NCI-H748 treated with DMSO at 0.1 percent for 48 hours (cell line): ENCODE data around the gene PTPRG.

Experiments
- DNase-seq: peaks from one replicate; lab custom pipeline; 2025; lab: John Stamatoyannopoulos, UW

Gene PTPRG

DNA sequence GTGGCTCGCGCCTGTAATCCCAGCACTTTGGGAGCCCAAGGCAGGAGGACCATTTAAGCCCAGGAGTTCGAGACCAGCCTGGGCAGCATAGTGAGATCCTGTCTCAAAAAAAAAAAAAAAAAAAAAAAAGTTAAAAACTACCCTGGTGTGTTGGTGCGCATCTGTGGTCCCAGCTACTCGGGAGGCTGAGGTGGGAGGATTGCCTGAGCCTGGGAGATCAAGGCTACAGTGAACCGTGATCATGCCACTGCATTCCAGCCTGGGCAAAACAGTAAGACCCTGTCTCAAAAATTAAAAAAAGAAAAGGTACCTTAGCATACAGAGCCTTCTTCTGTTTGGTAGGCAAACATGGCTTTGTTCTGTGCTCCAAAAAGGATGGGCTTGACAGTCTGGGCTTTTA, 57.5 kb downstream of the PTPRG start:
- DNase-seq = no peak

DNA sequence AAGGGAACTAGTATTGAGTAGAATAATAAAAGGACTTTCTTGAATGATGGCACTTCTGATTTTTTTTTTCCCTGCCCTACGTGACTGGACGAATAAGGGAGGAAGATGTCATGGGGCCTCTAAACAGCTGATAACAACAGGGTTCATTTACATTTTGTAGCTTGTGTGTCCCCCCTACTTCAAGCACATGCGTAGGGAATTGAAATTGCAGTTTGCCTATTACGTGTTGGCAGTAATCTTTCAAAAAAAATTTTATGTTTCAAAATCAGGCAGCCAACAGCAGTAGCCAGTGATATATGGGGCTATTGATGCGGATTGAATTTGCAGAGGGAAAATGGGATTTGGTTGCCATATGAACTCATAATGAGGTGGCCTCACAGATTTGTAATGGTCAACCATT, 58.7 kb downstream of the PTPRG start:
- no peak for DNase-seq

DNA sequence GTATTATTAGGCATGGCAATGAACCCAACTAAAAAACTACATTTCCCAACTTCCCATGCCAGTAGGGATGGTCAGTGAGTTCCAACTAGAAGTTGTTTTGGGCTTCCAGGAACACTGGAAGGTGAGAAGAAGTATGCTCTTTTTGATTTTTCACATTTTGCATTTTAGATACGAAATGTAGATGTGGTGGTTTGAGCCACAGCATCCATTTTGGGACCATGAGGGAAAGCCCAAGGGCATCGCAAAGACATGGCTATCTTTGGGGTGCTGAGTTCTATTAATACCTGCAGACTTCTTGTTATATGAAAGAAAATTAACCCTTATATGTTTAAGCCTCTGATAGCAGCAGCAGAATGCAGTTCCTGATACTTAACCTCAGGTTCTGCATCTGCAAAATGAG, 62.9 kb downstream of the PTPRG start:
- no peak for DNase-seq

DNA sequence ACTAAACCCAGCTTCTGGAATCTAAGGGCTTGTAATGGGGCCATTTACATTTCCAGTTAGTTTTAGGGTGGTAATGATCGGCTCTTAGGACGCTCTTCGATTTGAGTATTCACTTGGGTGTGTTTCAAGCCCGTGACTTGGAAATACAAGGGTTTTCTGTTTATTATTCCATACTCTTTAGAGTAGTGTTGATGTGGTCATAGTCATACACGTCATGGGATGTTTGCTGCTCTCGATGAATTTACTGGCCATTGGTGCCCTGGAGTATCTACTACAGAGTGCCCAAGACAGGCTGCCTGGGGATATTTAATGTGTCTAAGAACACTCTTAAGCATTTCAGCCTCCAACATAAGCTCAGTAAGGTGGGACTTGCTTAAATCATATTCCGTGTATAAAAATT, 64.1 kb downstream of the PTPRG start:
- no peak for DNase-seq

DNA sequence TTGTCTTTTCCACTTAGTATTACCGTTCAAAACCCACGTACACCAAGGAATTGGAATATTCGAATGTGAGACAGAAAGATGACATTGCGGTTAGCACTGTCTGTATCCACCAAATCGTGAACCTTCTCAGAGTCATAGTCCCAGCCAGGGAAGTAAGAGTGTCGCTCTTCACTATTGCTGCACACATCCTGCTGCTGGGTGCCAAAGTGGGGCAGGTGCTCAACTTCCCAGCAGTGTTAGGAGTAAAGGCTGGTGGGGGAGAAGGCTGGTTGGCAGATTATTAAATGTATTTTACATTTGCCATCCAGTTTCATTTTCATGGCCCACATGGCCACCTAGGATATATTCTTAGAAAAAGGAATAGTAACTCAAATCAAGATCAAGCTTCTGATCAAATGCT, 65.1 kb downstream of the PTPRG start:
- no peak for DNase-seq

- no peak for DNase-seq
Observed at GRCh38 chr3:61627768-61628185, 66.4 kb downstream of the PTPRG start.

GRCh38 chr3:61628636-61629035, 67.3 kb downstream of the PTPRG start:
- no peak for DNase-seq

DNA sequence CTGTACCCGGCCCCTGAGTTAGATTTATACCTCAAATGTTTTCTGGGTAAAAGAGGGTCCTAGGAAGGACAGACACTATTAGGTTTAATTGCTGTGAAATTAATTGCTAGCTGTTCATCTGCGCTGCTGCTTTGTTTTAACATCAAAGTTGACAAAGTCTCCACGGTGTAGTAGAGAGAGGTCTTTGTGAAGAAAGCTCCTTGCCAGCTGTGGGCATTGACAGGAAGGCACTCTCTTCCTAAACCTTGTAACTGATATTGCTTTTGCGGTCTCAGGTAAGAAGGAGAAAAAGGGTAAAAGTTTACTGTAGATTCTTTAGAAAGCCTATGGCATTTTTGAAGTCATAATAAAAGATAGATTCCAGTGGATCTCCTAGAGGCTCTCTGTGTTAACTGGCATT, 68.1 kb downstream of the PTPRG start:
- no peak for DNase-seq

GRCh38 chr3:61631108-61631769, 69.9 kb downstream of the PTPRG start:
- no peak for DNase-seq

DNA sequence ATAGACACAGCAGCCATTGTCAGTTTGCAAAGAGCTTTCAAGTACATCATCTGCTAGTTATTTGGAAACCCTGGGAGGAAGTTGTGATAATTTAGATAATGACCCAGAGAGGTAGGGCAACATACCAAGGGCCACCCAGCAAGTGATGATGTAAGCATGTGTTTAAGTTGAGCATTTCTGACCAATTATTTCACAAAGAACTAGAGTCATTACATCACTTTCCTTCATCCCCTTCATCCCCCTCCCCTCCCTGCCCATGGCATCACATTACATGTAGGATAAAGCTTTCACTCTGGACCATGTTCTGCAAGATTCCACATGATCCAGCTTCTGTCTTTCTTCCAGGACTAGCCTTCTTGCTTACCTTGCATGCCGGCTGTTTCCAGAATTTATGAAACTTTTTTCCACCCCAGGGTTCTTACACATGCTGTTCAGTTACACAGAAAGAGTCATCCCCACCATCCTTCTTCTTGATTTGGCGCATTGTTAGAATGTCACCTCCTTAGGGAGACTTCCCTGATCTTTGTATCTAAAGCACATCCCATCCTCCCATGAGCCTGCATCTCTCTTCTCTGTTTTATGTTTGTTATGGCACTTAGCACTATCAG, 71.3 kb downstream of the PTPRG start:
- no peak for DNase-seq

DNA sequence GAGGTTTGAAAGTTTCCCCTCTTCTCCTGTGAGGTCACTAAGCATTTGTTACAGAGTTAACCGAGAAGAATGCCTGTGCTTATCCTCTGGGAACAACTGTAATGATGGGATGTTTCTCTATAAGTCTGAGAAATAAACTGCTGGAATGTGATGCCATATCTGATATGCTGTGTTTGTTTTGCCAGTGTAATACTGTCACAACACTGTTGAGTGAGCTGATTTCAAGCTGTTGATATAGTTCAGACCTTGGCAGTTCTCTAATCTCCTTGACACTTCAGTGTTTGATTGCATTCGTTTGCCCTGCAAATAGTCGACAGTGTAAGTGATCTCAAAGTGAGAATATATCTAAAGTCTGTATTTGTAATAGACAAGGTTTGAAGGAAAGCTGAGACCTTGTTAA, 73.3 kb downstream of the PTPRG start:
- no peak for DNase-seq

GRCh38 chr3:61637088-61638051, 76.0 kb downstream of the PTPRG start:
- DNase-seq = no peak

GRCh38 chr3:61638741-61639140, 77.4 kb downstream of the PTPRG start:
- no peak for DNase-seq

DNA sequence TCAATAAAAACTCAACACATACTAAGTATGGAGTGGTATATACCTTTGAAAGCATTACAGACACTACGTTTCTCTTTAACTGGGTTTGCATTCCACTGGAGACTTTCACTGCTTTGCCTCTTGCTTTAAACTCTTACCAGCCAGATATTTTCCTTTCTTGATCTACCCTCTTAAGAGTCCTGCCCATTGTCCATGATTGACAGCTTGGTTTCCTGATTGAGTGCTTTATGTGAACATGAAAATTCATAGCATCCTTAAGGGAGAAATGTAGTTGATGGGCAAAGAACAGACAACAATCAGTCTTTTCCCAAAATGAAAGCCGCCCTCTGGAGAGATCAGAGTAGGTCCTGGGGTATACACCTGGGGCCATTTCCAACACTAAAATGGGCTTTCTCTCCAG, 78.6 kb downstream of the PTPRG start:
- no peak for DNase-seq

GRCh38 chr3:61645148-61645547, 83.8 kb downstream of the PTPRG start:
- DNase-seq = peak; percentile 73

GRCh38 chr3:61646360-61646759, 85.0 kb downstream of the PTPRG start:
- DNase-seq = no peak

- DNase-seq = no peak
Observed at GRCh38 chr3:61646851-61647525, 85.6 kb downstream of the PTPRG start.

- DNase-seq = no peak
Observed at GRCh38 chr3:61648481-61648880, 87.1 kb downstream of the PTPRG start.

- DNase-seq = no peak
Observed at GRCh38 chr3:61649381-61650170, 88.2 kb downstream of the PTPRG start.

DNA sequence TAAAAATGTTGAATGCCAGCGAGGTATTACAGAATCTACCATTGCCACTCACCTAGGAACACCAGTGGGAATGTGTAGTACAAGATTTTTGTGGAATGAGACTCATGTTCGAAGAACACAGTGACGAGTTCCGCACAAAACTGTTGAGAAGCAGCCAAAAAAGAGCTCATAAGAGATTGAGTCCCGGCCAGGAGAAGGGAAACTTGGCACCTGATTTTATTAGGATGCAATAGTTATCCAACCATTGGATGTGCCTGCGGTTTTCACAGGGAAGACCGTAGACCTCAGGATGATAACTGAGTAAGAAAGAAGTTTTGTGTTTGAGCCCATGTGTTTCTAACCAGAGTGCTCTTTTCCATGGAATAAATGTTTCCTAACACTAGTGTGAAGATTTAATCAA, 88.9 kb downstream of the PTPRG start:
- no peak for DNase-seq

- no peak for DNase-seq
Observed at GRCh38 chr3:61650719-61651410, 89.5 kb downstream of the PTPRG start.
